Skeletal muscle cell (primary cell): ENCODE data around the gene MTUS2.

Source experiments
- DNase-seq: peaks from one replicate; pipeline ENCODE4 v3.0.0-alpha.2; 2010; ENCODE audit warnings: low read depth
- H3K4me3 ChIP-seq: 2 replicates; pipeline ENCODE4 v1.5.1; 2011; ENCODE audit warnings: low read depth, mild to moderate bottlenecking, control low read depth, low read length, moderate library complexity

Gene MTUS2

GRCh38 chr13:29006359-29006850, 186.3 kb downstream of the MTUS2 start:
- no peak for DNase-seq
- H3K4me3 ChIP-seq: no peak overlapping the region

- DNase-seq: no peak
- H3K4me3 ChIP-seq: no peak overlapping the region
Measured at GRCh38 chr13:29008296-29008695, 188.2 kb downstream of the MTUS2 start.

- H3K4me3 ChIP-seq: no peak overlapping the region
- DNase-seq: no peak
Measured at GRCh38 chr13:29020314-29020713, 200.2 kb downstream of the MTUS2 start.

- no peak for DNase-seq
- no peak overlapping the region for H3K4me3 ChIP-seq
Measured at GRCh38 chr13:29021311-29021710, 201.2 kb downstream of the MTUS2 start.

GRCh38 chr13:29021717-29022116, 201.6 kb downstream of the MTUS2 start:
- no peak overlapping the region for H3K4me3 ChIP-seq
- DNase-seq: no peak

GRCh38 chr13:29022410-29022809, 202.3 kb downstream of the MTUS2 start:
- DNase-seq: no peak
- no peak overlapping the region for H3K4me3 ChIP-seq

- H3K4me3 ChIP-seq: no peak overlapping the region
- no peak for DNase-seq
Measured at GRCh38 chr13:29022968-29023367, 202.8 kb downstream of the MTUS2 start.

GRCh38 chr13:29024783-29025182, 204.6 kb downstream of the MTUS2 start:
- H3K4me3 ChIP-seq: no peak overlapping the region
- DNase-seq: no peak

- DNase-seq: no peak
Measured at GRCh38 chr13:29028868-29029267, 208.7 kb downstream of the MTUS2 start.

GRCh38 chr13:29038700-29039099, 218.6 kb downstream of the MTUS2 start:
- no peak for DNase-seq
- H3K4me3 ChIP-seq: no peak overlapping the region

More at GRCh38 chr13:29028868-29029267, 208.7 kb downstream of the MTUS2 start:
- H3K4me3 ChIP-seq: no peak overlapping the region

GRCh38 chr13:29039212-29039611, 219.1 kb downstream of the MTUS2 start:
- DNase-seq: no peak
- H3K4me3 ChIP-seq: no peak overlapping the region

- no peak for DNase-seq
- H3K4me3 ChIP-seq: no peak overlapping the region
Measured at GRCh38 chr13:29046588-29046987, 226.4 kb downstream of the MTUS2 start.

GRCh38 chr13:29049524-29049923, 229.4 kb downstream of the MTUS2 start:
- no peak for DNase-seq
- no peak overlapping the region for H3K4me3 ChIP-seq

GRCh38 chr13:29050719-29051118, 230.6 kb downstream of the MTUS2 start:
- no peak for DNase-seq
- no peak overlapping the region for H3K4me3 ChIP-seq

GRCh38 chr13:29059800-29060199, 239.7 kb downstream of the MTUS2 start:
- no peak for DNase-seq

GRCh38 chr13:29065142-29065541, 245.0 kb downstream of the MTUS2 start:
- no peak for DNase-seq

More at GRCh38 chr13:29059800-29060199, 239.7 kb downstream of the MTUS2 start:
- no peak overlapping the region for H3K4me3 ChIP-seq

GRCh38 chr13:29067306-29067945, 247.3 kb downstream of the MTUS2 start:
- H3K4me3 ChIP-seq: no peak overlapping the region
- DNase-seq: no peak

More at GRCh38 chr13:29065142-29065541, 245.0 kb downstream of the MTUS2 start:
- no peak overlapping the region for H3K4me3 ChIP-seq

- no peak overlapping the region for H3K4me3 ChIP-seq
- DNase-seq: no peak
Measured at GRCh38 chr13:29073755-29074154, 253.6 kb downstream of the MTUS2 start.

GRCh38 chr13:29077051-29077813, 257.1 kb downstream of the MTUS2 start:
- no peak for DNase-seq
- no peak overlapping the region for H3K4me3 ChIP-seq

GRCh38 chr13:29081036-29081435, 260.9 kb downstream of the MTUS2 start:
- H3K4me3 ChIP-seq: no peak overlapping the region
- no peak for DNase-seq
